ENCODE measurements around the gene POC5.
"Not testable (repeated sequence)": the region's sequence is repeated elsewhere in the genome, so short reads cannot be mapped to it uniquely, and the experiment has no call there.

POC5 gene, protein sequence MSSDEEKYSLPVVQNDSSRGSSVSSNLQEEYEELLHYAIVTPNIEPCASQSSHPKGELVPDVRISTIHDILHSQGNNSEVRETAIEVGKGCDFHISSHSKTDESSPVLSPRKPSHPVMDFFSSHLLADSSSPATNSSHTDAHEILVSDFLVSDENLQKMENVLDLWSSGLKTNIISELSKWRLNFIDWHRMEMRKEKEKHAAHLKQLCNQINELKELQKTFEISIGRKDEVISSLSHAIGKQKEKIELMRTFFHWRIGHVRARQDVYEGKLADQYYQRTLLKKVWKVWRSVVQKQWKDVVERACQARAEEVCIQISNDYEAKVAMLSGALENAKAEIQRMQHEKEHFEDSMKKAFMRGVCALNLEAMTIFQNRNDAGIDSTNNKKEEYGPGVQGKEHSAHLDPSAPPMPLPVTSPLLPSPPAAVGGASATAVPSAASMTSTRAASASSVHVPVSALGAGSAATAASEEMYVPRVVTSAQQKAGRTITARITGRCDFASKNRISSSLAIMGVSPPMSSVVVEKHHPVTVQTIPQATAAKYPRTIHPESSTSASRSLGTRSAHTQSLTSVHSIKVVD

DNA sequence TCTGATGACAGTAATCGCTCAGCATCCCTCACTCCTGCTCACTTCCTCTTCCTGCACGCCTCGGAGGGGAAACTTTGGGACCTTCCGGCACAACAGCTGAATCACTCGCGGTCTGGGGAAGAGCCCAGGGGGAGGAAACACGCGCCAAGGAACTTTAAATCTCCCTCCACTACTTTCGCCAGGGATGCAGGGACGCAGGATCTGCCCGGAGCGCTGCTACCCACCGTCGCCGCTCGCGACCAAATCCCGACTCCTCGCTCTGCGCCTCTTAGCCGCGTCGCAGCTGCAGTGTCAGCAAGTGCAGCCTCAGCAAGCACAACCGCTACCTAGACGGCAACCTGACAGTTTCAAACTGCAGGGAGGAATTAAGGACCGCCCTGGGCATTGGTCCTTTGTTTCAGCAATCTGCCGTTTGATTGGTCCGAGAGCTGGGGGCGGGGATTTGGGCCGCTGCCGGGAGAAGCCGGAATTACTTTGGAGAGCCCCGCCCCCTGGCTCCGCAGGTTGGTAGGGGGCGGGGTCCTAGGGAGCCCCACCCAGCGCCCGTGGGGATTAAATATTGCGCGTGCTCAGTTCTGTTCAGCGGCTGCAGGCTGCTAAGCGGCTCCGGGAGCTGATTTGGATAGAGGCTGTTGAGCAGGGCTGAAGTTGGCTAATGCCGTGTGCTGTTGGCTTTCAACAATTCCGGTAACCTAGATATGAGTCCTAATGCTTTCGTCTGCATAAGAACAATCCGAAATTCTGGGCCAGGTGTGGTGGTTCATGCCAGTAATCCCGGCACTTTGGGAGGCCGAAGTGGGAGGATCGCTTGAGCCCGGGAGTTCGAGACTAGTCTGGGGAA, at the start of gene POC5:
TSS of gene POC5 (minus strand) at position 356 of the 841 bp plus-strand sequence. CDS start 4,500 bp downstream, outside the sequence.
- peak; percentile 96 for DNase-seq

DNA sequence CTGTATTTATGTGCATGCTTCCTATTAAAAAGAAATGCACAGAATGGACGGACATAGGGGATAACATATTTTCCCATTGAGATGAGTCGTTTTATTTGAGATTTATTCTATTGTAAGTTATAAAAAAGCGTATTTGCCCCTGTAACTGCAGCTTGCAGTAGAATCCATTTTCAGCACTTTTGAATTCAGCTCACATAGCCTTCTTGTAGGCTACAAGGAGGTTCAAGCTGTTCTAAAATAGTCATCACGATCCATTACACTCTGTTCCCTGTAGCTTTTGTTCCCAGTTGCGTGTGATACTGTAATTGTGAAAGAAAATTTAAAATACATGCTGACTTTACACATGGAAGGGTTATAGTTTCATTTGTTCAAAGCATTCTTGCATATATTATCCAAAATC, 40.9 kb upstream of the POC5 start:
- DNase-seq = no peak

DNA sequence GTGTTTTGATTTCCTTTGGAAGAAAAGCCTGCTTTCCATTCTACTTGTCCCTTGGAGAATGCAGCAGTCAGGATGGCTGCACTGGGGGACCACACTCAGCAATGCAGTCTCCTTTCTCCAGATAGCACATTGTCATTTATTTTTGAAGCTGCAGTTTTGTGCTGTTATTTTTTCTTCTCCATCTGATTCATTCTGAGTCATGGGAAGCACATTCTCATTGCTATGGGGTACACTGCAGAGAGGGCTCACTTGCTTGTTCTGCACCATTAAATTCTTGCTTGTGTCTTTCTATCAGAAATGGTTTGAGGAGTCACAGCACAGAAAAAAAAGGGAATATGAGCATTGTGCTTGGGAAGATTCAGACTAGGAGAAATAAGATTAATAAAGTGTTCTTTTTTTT, 39.7 kb upstream of the POC5 start:
- no peak for DNase-seq

- DNase-seq = no peak
These were observed 39.0 kb upstream of the POC5 start for GRCh38 chr5:75756211-75756610.

DNA sequence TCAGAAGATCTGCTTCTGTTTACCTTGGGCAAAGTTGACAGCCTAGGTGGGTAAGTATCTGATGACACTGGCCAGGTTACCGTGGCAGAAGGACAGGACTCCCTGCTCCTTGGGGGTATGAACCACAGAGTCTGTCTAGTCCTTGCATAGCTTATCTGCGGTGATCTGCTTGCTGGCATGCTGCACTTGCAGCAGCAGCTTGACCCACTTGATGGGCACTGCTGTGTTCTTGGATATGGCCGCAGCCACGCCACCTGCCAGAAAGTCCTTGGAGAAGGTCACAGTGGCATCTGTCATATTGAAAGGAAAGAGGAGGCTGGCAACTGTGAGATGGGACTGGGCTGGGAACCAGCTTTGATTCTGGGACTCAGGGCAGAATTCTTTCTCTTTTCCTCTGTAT, 35.9 kb upstream of the POC5 start:
- no peak for DNase-seq

- DNase-seq = no peak
These were observed 27.1 kb upstream of the POC5 start for GRCh38 chr5:75744355-75744754.

GRCh38 chr5:75736273-75736672, 19.0 kb upstream of the POC5 start:
- no peak for DNase-seq

- no peak for DNase-seq
These were observed 17.9 kb upstream of the POC5 start for GRCh38 chr5:75734913-75735789.

GRCh38 chr5:75733767-75734166, 16.5 kb upstream of the POC5 start:
- DNase-seq = no peak

DNA sequence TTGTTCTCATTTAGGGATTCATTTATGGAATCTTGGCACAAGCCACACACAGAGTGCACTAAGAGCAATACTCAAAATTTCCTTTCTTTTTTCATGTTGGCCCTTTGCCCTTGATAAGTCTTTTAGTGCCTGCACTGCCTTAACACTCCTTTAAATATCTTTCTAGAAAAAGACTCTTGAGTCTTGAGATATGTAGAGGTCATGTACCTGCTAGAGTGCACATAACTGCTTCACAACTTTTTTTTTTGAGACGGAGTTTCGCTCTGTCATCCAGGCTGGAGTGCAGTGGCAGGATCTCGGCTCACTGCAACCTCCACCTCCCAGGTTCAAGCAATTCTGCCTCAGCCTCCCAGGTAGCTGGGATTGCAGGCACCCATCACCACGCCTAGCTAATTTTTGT, 14.3 kb upstream of the POC5 start:
- DNase-seq = not testable (repeated sequence)

- no peak for DNase-seq
These were observed 12.1 kb upstream of the POC5 start for GRCh38 chr5:75729321-75729720.

- no peak for DNase-seq
These were observed 10.7 kb upstream of the POC5 start for GRCh38 chr5:75727931-75728330.

GRCh38 chr5:75726224-75726623, 9.0 kb upstream of the POC5 start:
- not testable (repeated sequence) for DNase-seq

GRCh38 chr5:75723378-75723777, 6.1 kb upstream of the POC5 start:
- no peak for DNase-seq

DNA sequence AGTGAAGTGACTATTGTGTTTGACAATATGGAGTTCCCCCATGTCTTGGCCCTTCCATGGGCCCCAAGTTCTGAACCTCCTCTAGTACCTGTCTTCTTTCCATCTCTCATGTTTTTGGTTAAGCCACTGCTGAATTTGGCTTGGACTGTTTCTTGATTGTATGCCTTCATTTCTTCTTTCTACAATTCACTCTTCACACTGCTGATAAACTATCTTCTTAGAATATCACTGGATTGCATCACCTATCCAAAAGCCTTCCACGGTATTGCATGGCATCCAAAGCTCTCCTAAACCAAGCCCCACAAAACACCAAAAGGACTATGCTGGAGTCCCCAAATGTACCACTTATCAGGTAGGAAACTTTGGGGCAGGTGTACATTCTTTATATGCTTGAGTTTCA, 4.3 kb upstream of the POC5 start:
- no peak for DNase-seq

- DNase-seq = no peak
These were observed 3.6 kb upstream of the POC5 start for GRCh38 chr5:75720882-75721281.

- no peak for DNase-seq
These were observed 539 bp downstream of the POC5 start for GRCh38 chr5:75716715-75717081.

DNA sequence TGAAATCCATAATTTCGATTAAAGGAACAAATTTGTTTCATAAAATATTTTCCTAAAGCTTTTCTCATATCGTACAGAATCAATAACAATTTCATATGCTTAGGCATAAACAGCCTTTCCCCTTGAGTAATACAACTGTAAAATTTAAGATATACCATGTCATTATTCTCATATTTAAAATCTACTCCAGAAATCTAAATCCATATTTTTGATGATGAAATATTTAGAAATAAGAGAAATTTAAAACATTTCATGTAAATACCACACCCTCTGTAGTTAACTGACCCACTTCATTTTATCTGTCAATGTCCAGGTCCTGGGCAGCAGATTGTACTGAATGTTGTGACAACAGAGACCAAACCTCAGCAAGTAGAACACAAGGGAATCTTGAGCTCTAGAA, 5.1 kb downstream of the POC5 start:
- no peak for DNase-seq

GRCh38 chr5:75711151-75711550, 6.1 kb downstream of the POC5 start:
- no peak for DNase-seq

DNA sequence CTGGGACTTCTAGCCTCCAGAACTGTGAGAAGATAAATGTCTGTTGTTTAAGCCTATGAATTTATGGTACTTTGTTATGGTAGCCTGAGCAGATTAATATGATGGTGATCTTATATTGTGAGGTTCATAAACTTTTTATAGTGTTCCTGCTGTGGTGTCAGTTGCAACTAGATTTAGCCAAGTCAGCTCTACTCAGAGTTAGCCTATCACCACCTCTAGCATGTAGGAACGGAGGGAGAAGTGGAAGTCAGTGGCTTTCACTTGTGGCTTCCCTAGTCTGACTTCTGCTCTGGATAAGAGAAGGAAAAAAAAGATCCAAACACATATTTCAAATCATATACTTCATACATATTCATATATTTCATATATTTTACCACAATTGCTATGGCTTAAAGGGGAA, 6.6 kb downstream of the POC5 start:
- no peak for DNase-seq

DNA sequence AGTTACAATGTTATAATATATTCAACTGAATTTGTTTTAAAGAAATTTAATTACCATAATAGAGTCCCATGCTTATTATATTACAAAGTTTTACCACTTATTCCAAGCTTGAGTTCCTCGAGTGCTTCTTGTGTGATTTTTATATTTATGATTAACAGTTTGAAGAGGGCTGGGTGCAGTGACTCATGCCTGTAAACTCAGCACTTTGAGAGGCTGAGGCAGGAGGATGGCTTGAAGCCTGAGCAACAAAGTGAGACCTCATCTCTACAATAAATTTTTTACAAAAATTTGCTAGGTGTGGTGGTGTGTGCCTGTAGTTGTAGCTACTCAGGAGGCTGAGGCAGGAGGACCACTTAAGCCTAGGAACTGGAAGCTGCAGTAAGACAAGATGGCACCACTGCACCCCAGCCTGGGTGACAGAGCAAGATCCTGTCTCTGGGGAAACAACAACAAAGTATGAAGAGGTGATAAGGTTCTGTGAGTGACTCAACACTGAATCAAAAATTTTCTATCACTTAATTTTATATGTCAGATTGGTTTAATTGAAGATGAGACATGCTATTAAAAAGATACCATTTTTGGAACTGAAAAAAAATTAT, 9.2 kb downstream of the POC5 start:
- DNase-seq = no peak

- DNase-seq = no peak
These were observed 10.5 kb downstream of the POC5 start for GRCh38 chr5:75706775-75707174.

Measured in left hindlimb (tissue), 1 donor.